SKM-1 (cell line): ENCODE data around the gene MOBP.

Source experiments
- DNase-seq: peaks from one replicate; lab custom pipeline; 2025; ENCODE audit not compliant: unreplicated experiment; lab: John Stamatoyannopoulos, UW

MOBP gene

DNA sequence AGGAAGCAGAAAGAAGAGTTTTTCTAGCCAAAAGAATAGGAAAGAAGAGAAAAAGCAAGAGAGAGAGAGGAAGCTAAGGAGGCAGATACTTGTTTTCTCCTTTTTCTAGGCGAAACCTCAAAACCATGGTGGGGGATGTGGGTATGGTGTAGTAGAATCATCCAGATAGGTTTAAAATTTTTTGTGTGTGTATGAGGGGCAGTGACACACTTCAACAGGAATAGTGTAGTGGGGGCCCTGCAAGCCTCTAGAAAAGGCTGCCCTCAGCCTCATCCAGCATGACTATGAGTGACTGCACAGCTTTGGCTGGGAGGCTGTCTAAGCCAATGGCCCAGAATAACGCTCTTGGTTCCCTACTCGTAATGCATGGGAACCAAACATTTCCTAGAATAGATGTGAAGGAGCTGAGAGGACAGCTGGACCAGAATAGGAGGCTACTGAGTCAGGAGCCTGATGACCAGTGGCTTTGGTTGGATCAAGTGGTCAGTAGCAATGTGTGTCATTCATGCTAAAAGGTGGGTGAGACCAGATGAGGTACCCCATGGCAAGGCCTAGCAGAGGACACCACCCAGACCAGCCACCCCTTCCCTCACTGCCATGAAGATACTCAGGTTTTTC is 24.4 kb downstream of the MOBP start:
- DNase-seq: no peak

DNA sequence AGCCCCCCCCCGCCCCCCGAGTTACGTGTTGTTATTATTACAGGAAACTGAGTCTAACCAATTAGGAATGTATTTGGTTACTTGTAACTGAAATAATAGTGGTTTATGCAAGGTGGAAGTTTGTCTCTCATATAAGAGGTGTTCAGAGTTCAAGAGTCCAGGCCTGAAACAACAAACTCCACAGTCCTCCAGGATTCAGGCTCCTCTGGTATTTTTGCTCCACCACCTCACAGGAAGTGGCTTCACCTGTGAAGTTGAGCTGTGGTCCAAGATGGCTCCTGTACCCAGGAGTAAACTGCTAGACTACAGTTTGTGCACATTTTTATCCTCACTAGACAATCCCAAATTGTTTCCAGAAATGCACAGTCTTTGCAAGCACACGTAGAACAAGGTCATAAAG is 27.3 kb downstream of the MOBP start:
- no peak for DNase-seq

DNA sequence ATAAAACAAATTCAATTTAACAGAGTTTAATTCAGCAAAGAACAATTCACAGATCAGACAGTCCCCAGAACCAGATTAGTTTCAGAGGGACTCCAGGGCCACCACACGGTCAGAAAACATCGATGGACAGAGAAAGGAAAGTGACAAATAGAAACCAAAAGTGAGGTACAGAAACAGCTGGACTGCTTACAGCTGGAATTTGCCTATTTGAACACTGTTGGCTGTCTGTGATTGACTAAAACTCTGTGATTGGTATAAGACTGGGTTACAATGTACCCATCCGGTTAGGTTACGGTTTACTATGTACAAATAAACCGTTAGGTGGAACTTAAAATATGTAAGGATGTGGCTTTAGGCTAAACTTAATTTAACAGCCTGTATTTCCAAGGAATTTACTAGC is 30.3 kb downstream of the MOBP start:
- DNase-seq: no peak

DNA sequence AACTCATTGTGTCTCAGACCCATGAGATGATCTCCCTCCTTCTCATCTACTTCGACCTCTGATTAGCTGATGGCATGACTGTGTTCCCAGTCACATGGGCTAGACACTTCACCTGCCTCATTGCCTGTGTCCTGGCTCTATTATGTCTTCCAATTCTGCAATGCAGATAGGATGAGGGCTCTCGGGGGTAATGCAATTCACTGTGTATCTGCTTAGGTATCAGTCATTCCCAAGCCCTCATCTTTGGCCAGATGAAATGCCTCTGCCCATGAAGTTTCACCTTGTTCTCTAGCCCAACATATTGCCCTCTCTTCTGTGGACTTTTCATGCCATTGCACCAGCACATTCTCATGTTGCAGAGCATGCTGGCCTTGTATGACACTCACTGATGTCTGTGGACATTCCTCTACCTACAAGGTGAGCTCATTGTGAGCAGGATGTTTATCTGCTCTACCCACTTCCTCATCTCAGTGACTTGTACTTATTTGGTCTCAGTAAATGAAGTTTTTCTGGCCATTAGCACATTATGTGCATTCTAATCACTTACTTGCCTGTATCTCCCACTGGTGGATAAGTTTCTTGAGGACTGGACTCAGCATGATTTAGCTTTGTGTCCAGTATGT is 32.3 kb downstream of the MOBP start:
- DNase-seq: no peak

DNA sequence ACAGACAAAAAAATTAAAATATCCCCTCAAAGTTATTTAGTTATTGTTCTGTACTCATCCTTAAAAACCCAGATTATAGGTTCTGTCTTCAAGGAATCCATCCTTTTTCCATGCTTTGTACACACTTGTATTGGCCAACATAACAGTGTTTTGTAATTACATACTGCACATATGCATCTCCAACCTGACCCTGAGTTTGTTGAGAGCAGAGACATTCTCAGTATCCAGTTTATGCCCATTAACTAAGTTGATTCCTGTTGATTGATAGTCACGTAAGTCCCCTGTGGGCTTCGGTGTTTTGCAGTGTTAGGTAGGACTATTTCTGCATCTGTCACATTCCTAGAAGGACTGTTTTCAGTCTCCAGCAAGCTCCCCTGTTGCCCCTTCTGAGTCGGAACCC is 33.6 kb downstream of the MOBP start:
- no peak for DNase-seq

DNA sequence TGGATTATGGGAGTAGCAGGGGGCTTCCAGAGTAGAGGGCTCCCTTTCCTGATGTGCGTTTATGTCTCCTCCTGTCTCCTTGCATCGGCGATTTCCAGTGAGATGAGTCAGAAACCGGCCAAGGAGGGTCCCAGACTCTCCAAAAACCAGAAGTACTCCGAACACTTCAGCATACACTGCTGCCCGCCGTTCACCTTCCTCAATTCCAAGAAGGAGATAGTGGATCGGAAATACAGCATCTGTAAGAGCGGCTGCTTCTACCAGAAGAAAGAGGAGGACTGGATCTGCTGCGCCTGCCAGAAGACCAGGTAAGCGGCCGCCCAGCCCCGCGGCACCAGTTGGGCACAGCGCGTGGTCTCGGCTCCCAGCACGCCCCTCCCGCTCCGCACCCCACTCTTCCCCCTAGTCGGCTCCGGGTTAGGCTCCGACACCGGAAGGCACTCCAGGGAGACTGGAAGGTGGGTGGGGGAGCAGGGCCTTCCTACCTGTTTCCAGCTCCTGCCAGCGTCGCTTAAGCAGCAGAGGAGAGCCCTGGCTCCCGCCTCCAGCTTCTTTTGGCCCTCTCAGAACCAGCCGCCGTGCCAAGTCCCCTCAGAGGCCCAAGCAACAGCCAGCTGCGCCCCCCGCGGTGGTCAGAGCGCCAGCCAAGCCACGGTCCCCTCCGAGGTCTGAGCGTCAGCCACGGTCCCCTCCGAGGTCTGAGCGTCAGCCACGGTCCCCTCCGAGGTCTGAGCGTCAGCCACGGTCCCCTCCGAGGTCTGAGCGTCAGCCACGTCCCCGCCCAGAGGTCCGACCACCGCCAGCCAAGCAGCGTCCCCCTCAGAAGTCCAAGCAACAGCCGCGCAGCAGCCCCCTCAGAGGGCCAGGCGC is 34.7 kb downstream of the MOBP start:
- DNase-seq: no peak

DNA sequence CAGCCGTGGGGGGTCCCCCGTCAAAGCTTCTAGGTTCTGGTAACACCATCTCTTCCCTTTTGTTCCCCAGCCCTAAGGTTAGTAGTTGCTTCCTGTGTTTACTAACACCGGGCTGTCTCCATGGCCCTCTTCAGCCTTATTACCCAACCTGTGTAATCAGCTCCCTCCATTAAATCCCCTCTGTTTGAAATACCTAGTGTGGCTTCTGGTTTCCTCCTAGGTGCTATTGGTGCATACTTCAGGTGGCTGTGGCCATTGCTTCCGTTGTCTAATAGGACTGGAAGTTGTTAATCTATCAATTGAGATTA is 35.3 kb downstream of the MOBP start:
- no peak for DNase-seq

DNA sequence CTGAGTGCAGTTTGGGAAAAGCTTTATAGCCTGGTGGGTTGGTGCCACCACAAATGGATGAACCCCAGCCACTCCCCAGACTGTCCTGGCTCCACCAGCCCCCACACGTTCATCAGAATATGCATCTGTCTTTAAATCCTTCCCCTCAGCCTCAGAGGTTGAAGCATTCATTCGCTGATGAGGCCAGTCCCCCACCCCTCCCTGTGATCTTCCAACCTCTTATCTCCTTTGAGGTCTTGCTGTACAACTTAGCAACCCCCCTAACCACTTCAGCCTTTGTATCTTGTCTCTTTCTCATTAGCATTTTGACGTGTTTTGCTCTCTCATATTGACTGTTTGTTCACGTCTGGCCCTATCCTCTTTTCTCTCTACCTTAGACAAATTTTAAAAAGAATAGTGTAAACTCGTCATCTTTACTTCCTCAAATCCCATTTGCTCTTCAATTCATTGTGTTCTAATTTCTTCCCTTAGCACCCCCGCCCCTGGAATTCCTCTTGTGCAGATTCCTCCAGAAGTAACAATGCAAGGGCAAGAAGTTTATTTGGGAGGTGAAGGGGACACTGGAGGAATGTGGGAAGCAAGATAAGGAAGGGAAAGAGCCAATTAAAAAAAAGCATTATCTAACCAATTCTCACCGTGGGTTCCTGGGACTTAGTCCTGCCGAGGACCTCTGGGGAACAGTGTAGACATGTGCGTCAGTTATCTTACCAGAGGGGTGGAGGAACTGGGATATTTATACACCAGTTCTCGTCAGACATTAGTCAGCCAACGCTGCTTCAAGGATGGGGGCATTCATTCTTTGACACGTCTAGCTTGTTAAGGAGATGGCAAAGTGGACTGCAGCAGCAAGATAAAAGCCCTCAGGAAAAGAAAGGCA is 38.6 kb downstream of the MOBP start:
- no peak for DNase-seq

DNA sequence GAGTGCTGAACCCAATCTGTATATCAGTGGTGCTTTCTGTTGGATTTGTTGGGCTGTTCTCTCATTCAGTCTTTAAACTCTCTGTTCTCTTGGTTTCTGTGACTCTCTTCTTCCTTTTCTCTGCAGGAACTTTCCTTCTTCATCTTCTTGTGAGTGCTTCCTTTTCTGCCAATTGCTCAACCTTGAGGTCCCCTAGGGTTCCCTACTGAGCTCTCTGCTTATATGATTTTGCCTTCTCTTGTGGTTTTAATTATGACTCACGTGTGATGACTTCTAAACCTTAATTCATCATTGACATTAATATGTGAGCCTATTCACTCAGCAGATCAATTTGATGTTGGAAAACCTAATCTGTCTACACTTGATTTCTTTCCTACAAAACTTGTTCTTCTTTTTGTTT is 39.4 kb downstream of the MOBP start:
- DNase-seq: peak; percentile 8

DNA sequence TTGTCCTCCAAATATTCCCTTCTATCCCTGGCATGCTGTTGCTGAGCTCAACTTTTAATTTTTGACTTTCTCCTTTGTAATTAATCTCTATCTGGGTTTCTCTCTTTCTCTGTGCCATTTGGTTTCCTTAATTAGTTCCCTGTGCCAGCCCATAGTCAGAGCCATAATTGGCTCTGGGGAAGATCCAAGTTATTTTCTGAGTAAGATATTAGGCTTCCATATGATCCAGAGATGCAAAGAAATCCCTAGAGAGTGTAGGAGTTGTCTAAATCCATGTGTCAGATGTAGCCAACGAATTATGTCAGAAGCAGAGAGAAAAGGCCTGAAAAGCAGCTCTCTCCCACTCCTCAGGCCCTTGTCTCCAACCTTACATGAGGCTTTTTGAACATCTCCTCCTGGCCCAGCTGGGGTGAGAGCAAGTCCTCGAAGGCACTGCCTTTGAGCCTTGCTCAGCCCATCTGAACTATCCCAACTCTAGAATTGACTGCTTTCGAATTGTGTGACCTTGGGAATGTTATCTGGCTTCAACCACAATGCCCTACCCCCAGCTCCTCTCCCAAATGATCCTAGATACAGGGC is 46.4 kb downstream of the MOBP start:
- DNase-seq: no peak

DNA sequence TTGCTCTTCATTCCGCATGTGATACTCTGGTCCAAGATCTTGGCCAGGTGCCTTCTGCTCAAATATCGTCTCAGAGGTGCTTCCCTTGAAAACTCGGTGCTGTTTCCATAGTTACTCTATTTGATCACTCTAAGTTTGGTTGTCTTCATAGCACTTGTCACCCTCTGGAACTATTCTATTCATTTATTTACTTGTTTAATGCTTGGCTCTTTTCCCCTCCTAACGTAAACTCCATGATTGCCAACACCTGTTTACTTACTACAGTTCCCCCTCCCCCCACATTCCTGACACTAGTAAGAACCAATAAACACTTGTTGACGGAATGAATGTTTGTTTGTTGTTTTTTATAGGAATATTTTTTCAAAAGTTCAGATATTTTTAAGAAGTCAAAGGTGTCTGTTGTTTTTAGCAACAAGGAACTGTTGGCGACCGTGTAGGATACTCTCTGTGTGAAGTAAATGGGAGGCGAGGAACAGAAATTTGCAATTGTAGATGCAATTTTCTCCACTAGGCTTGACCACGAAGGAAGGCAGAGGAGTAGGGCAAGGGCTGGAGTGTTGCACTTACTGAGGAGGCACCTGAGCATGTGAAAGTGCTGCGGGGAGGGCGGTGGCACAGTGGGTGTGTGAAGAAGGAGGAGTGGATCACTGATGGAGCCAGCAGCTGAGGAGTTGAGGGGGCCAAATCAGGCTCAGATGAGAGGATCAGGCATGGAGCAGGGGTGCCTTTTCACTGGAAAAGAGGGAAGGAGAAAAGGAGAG is 48.4 kb downstream of the MOBP start:
- DNase-seq: no peak

DNA sequence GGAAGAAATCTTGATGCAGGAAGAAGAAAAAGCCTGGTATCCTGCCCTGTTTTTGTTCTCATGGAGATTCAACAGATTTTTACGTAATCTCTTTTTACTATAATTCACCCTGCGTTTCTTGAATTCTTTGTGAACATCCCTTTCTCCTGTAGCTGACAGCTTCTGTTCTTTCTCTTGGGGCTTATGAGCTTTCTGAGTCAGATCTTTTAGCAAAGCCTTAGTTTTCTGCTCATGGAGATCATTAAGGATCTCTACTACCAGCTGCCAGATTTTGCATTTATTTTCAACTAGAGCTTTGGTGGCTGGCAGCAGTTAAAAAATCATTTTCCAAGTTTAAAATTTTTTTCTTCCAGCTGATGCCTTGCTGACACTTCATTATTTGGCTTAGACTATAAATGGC is 51.6 kb downstream of the MOBP start:
- DNase-seq: no peak

DNA sequence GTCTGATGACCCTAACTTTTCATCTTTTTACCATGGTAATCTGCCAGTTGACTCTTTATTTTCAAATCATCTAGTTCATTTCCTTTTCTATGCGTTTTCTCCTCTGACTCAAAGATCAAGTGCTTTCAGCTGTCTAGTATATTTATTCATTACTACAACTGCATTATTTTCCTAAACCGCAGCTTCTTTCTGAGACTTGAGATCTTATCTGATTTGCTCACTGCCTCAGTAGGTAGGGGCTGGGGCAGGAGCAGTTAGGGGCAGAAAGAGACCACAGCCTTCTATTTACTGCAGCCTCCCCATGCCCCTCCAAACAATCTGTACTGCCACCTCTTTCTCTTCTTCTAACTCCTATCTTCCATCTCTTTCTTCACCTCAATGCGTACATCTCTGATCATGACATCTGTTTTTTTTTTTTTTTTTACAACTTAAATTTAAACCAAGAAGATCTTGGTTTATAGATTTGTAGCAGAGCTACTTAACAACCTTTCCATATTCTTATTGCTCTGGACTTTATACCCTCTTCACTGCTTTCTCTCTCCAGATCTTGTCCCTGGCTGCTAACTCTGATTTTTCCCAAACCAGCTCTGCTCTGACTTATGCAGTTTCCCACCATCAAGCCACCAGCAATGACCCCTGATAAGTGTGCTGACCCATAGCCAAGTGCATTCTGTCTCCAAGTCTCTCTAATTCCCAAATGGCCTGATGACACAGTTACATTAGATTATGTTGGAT is 52.2 kb downstream of the MOBP start:
- no peak for DNase-seq

DNA sequence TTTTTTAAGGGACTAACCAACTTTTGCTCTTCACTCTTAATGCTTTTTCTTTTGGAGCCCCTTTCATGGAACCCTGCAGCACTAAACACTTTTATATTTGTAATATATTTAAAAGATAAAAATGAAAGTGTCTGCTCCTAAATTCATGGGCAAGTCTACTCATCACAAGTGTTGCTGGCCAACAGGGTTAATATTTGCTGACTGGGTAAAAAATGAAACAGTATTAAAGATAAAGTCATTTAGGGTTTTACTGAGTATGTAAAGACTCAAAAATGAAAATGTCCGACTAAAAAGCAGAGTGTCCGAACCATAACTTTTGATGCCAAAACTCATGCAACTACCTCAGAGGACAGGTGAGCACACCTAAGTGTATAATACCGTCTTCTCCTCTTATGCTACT is 54.0 kb downstream of the MOBP start:
- DNase-seq: no peak

DNA sequence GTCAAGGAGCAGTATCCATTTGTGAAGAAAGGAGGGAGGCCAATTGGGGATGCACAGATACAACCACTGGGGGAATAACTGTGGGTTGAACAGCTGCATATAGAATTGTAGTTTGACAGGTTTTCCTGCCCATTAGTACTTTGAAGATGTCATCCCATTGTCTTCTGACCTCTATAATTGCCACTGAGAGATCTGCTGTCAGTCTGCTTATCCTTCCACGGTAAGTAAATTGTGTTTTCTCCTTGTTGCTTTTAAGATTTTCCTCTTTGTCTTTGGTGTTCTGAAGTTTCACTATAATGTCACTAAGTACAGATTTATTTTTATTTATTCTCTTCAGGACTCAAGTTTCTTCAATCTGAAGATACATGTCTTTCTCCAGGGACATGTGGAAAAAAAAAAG is 56.6 kb downstream of the MOBP start:
- DNase-seq: no peak

DNA sequence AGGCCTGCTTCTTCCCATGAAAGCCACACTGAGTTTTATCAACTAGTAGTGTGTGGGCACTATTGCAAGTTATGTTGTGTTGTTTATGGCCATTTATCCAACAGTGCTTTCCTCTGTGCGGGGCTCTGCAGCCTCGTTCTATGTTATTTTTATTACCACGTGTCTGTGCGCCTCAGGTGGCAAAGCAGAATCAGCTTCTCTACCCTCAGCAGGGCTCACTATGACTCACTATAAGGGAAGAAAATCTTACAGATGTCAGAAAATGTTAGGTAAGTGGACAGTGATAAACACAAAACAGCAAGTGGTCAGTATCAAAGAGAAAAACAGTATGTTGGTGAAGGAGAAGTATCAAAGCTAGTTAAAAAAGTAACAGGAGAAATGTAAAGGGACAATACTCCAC is 61.4 kb downstream of the MOBP start:
- DNase-seq: no peak

DNA sequence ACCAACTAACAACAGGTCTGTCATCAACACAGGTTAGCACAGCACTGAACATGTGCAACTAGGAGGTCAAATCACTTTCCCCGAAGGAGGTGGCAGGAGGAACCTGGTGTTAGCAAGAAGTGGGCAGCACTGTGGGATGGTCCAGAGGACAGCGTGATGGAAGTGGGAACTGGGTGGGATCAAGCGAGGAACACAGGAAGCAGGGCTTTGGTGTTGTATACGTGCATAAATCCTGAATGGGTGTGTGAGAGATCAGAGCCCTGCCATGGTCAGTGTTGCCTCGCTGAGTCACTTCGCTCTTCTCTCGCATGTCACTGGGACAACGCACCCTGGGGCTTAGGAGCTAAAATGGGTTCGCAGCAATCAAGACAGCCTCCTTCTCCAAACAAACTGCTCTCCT is 62.1 kb downstream of the MOBP start:
- DNase-seq: no peak

DNA sequence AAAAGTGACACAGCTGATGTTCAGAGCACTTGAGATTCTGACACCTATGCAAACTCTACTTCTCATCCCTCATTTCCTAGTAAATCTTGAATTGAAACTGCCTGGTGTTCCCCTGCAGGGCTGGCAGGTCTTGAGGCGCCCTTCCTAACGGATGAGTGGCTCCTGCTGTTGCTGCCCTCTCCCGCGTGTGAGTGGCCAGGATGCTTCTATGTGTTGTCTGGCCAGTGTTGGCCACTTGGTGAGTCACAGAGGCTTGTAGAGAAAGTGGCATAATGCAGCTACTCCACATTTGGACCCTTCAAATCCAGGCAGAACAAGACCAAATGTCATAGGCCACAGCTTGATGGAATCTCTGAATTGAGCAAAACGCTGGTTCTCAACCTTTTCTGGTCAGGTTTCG is 63.6 kb downstream of the MOBP start:
- no peak for DNase-seq

DNA sequence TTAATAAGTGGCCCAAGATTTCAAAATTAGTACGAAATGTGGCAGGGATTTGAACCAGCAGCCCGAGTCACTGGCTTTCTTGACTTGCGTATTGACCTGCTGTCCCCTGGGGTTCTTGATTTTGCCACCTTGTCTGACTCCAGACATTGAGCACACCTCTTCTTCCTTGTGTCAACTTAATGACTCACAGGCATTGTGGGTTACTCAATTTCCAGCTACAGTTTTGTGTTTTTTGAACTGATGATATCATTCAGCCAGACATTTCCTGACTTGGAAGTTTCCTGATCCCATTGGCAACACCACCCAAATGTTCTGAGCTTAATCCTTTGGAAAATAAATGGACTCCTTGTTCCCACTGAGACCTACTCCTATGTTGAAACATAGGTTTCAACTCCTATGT is 64.2 kb downstream of the MOBP start:
- DNase-seq: no peak

DNA sequence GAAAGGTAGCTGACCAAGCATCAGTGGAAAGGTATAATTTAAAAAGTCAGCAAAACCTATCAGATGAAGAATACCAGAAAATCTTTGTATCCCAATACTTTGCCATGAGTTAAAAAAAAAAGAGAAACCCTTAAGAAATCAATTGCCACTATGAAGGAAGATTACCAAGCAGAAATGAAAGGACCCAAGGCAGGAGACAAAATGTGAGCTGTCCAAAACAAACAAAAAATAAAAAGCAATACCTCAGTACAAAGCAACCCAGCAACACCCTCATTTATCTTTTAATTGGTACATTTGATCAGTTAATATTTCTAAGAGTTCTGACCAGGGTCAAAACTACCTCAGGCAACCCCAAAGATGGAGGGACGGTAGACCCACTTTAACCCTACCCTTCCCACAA is 65.3 kb downstream of the MOBP start:
- DNase-seq: no peak
